GM18951 (cell line): Measurements from ENCODE around the gene RFWD3.
"Not testable (repeated sequence)": the region's sequence is repeated elsewhere in the genome, so short reads cannot be mapped to it uniquely, and the experiment has no call there.

Experiments used
- POLR2A ChIP-seq: IDR thresholded peaks from 4 replicates; pipeline ENCODE4 v1.6.1; 2011; ENCODE audit warnings: mild to moderate bottlenecking; ENCODE audit not compliant: insufficient read length, insufficient read depth; ENCODE audit errors: extremely low read depth
- in situ Hi-C: fragments of 300-500 bp; cut with MboI; formaldehyde crosslinking; loops from one replicate; pipeline ENCODE4 v1.12.0; 2022; ENCODE audit warnings: low sequenced_read_pairs, mixed read lengths, inconsistent platforms; ENCODE audit not compliant: unreplicated experiment

Gene RFWD3

DNA sequence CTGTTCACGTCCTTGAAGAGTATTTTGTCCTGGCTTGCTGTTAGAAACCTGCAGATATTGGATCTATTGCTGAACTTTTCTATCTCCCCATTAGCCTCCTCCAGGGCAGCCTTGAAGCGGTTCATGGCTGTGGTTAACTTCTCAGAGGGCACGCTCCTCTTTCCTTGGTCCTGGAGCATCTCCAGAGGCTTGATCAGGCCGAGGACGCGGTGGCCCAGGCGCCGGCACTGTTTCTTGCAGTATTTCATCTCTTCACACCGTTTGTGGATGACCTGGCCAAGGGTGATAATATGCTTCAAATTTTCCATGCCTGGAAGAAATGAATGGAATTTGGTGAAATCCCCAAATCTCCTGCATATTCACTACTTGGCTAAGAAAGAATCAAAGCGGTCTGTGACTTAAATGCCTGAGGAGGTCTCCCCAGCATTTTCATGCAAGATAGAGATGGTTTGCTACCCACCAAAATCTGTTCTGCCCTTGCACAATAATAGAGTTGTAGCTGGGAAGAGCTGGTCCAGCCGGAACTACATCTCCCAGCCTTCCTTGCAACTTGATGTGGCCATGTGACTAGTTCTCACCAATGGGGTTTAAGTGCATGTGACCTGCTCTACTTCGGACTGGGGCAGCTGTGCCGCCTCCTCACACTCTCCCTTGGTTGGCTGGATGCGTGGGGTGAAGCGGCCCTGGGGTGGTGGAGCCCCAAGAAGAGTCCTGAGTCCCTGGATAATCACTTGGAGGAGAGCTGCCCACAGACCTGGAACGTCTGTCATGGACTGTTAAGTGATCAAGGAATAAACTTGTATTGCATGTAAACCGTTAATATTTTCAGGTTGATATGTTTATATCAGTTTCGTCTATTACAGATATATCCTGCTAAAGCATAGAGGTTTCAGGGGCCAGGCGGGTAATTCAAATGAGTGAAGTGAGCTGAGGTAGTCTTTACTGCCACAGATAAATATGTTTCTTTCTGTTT lies 29.1 kb upstream of the RFWD3 start:
- in situ Hi-C loops: no loop called here
- peak; percentile 54 for TF ChIP-seq POLR2A

DNA sequence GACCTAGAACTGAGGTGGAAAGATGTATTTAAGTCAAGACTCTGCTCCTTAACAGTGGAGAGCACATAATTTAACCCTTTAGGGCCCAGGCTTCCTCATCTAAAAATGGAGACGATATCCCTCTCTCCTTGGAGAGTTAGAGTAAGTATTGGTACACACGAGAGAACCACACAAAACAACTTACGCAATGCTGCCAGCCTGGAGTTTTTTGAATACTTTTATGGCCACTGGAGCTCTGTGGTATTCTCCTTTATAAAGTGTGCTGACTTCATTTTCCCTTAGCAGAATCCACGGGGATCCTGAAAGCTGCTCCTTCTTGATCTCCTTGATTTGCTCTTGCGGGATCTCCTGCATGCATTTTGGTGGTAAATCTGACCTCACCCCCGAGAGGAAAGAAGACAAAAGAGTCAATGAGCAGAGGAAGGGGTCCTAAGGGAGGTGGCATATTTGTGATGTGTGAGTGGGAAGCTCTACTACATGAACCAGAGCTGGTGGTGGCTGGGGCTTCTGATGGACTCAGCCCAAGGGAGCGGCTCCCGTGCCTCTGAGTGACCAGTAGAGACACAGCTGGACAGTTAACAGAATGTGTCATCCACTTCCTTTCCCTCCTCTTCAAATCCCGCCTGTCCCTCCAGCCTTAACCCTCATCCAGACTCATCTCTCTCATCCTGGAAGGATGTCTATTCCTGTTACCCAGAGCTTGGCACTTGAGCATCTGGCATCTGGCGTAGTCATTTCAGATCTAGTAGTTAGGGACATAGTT lies 24.6 kb upstream of the RFWD3 start:
- in situ Hi-C loops: no loop called here
- no peak for TF ChIP-seq POLR2A

- in situ Hi-C loops: no loop called here
- TF ChIP-seq POLR2A: no peak
Measured at GRCh38 chr16:74682556-74682955, 15.9 kb upstream of the RFWD3 start.

DNA sequence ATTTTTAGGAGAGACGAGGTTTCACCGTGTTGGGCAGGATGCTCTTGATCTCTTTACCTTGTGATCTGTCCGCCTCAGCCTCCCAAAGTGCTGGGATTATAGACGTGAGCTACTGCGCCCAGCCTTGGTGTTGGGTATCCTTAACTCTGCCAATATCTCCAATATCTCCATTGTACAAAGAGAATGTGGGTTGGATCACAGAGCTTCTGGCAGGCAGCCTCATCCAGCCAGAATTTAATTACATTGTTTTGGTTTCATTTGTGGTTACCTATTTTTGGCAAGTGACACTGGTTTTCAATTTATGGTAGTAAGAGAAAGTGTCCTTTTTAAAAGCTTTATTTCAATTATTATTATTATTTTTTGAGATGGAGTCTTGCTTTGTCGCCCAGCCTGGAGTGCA lies 14.0 kb upstream of the RFWD3 start:
- no peak for TF ChIP-seq POLR2A
- in situ Hi-C loops: no loop called here

DNA sequence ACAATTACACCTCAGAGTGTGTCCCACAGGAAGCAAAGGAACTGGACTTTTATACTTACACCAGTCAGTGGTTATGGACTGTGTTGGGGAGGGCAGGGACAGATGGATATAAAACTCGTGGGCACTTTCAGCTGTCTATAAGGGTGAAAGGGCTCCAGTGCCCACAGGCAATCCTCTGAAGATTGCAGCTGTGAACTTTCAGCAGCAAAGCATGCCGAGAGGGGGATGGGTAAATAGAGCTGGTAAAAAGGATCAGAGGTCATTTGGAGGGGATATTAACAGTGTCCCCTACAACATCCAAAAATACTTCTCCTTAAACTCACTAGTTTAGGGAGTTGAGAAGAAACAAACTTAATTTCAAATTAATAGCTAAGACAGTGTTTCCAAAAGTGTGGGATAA lies 13.3 kb upstream of the RFWD3 start:
- in situ Hi-C loops: no loop called here
- TF ChIP-seq POLR2A: no peak

GRCh38 chr16:74677868-74678267 lies 11.2 kb upstream of the RFWD3 start:
- in situ Hi-C loops: no loop called here

DNA sequence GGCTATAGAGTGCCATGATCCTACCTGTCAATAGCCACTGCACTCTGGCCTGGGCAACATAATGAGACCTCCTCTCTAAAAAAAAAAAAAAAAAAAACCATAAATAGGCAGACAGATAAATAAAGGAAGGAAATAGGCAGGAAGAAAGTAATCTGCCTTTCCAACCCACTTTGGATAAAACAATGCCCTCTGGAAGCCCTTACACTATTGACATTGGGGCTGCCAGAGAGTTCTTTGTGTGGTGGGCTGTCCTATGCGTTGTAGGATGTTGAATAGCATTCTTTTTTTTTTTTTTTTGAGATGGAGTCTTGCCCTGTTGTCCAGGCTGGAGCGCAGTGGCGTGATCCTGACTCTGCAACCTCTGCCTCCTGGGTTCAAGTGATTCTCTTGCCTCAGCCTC lies 7.2 kb upstream of the RFWD3 start:
- in situ Hi-C loops: no loop called here
- TF ChIP-seq POLR2A: no peak

More at GRCh38 chr16:74677868-74678267, 11.2 kb upstream of the RFWD3 start:
- no peak for TF ChIP-seq POLR2A

DNA sequence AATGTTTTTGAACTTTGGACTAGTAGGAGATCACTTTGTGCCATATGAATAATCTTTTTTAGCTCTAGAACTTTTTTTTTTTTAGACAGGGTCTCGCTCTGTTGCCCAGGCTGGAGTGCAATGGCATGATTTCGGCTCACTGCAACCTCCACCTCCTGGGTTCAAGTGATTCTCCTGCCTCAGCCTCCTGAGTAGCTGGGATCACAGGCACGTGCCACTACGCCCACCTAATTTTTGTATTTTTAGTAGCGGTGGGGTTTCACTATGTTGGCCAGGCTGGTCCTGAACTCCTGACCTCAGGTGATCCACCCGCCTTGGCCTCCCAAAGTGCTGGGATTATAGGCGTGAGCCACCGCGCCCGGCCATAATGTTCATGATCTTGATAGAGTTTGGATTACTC lies 2.2 kb upstream of the RFWD3 start:
- in situ Hi-C loops: not testable (repeated sequence)

GRCh38 chr16:74667255-74667700 lies 601 bp upstream of the RFWD3 start:
- in situ Hi-C loops: no loop called here
- TF ChIP-seq POLR2A: no peak

GRCh38 chr16:74666010-74666421 lies 661 bp downstream of the RFWD3 start:
- in situ Hi-C loops: no loop called here
- no peak for TF ChIP-seq POLR2A

GRCh38 chr16:74661064-74661463 lies 5.6 kb downstream of the RFWD3 start:
- in situ Hi-C loops: no loop called here
- TF ChIP-seq POLR2A: no peak

- in situ Hi-C loops: no loop called here
- TF ChIP-seq POLR2A: no peak
Measured at GRCh38 chr16:74660383-74660782, 6.3 kb downstream of the RFWD3 start.

GRCh38 chr16:74659041-74659440 lies 7.6 kb downstream of the RFWD3 start:
- no peak for TF ChIP-seq POLR2A
- in situ Hi-C loops: no loop called here
